Epidermal melanocyte (primary cell): ENCODE data around the gene DEPDC1B.
"Not testable (repeated sequence)": the region's sequence is repeated elsewhere in the genome, so short reads cannot be mapped to it uniquely, and the experiment has no call there.

ENCODE experiments used
- DNase-seq: peaks from one replicate; pipeline ENCODE4 v3.0.0; 2011; ENCODE audit warnings: low spot score; ENCODE audit not compliant: insufficient read length

Gene DEPDC1B

DNA sequence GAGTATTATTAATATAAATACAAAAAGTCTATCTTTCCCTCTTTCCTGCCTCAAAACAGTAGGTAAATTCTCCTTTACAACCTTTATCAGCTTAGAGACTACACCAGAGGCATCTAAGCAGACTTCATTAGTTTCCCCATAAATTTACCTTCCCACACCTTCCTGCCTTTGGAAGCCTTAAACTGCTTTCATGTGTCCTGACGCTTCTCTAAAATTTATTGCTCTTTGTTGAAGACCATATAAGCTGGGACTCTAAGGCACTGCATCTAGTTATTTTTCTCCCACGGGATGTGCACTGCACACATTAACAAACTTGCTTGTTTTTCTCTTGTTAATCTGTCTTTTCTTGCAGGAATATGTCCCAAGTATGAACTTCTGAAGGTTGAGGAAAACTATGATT lies 51.8 kb downstream of the DEPDC1B start:
- no peak for DNase-seq

DNA sequence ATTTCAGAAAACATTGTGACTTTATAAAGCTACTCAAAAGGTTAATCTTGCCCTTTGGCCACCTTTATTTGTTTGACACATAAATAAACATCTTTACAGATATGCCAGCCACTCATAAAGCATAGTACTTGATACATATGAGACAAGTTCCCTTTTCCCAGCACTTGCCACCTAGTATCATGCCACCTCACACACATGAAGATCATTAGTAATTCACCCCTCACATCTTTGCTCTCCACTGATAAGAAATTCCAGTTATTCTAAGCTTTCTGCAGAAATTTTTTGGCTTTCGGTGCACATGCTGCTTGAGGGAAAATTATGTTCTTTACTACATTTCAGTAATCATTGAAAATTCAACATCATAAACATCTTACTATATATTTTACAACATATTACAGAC lies 59.1 kb downstream of the DEPDC1B start:
- DNase-seq = no peak

DNA sequence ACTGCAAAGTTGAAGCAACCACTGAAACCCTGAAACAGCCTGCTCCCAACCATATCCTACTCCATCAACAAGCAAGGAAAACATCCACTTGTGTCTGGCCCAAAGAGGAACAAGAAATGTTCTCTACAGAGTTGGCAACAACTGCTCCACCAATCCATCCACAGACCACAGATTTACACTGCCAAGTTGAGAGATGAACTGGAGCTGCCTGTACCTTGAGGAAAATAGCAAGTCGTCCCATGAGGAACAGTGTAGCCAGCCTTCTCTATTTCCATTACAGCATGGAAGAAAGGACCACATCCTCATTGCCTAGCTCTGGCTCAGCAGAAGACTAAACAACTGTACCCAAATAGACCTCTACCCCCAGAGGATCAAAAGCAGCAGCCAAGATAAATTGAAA lies 60.4 kb downstream of the DEPDC1B start:
- no peak for DNase-seq

DNA sequence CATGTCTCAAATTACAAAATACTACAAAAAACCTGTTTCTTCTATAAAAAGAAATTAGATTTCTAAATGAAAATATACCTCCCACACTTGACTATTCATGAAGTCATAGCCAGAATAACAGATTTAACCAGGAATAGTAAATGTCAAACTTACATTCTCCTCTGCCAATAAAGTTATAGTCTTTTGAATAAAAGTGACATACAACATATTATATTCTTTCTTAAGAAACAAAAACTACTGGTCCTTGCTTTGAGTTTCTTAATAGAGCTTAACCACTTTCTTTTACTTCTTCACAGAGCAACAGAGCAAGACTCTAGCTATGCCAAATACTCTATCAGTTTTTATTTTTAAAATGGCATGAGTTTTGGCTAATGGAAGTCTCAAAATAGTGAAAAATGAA lies 61.7 kb downstream of the DEPDC1B start:
- DNase-seq = no peak

DNA sequence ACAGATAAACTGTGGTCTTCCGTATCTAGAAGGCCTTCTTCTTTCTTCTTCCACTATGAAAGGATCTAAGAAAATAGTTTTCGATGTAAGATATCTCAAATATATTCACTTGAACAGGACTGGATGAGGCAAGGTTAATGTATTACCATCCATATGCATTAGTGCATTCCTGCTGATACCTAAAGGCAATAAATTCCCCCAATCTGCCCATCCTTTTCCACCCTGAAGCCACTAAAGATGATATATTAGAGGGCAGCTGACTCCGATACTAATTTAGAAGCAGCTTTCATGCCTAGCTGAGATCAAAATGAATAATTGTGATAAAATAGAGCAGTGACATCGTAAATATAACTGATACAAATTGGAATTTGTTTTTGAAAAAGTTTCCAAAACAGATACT lies 63.3 kb downstream of the DEPDC1B start:
- DNase-seq = no peak

DNA sequence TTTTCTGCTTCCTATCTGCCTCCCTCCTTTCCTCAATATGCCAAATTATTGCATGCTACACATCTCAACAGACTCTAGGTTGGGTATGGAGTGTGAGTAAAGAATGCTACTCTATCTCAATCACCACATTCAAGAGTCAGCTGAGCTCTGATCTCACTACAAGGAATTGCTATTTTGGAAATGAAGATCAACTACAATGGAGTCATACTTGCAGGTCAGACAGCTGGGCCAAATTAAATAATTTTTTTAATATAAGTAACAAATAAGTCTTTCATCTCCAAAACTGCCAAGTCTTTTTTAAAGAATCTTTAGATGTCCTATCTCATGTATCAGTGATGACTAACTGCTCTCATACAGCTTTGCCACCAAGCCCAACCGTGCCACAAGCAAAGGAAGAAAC lies 64.0 kb downstream of the DEPDC1B start:
- no peak for DNase-seq

- DNase-seq = no peak
Observed at GRCh38 chr5:60634051-60634450, 65.9 kb downstream of the DEPDC1B start.

- no peak for DNase-seq
Observed at GRCh38 chr5:60633341-60633740, 66.6 kb downstream of the DEPDC1B start.

DNA sequence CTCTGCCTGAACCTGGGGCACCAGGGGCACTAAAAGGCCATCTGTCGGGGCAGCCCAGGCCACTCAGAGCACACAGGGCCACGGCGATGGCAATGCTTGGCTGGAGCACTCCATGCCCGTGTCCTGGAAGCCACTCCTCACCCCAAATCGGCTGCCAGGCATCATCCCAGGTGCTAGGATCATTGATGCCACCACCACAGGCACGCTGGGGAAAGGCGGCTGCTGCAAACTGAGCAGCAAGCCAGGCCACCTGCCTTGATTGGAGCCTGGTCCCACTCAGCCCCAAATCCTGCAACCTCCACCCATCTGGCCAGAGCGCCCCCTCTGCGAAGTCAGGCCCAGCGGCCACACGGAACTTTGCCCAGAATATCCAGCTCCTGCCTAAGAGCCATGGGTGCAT lies 67.8 kb downstream of the DEPDC1B start:
- no peak for DNase-seq

GRCh38 chr5:60630836-60631235 lies 69.1 kb downstream of the DEPDC1B start:
- DNase-seq = no peak

DNA sequence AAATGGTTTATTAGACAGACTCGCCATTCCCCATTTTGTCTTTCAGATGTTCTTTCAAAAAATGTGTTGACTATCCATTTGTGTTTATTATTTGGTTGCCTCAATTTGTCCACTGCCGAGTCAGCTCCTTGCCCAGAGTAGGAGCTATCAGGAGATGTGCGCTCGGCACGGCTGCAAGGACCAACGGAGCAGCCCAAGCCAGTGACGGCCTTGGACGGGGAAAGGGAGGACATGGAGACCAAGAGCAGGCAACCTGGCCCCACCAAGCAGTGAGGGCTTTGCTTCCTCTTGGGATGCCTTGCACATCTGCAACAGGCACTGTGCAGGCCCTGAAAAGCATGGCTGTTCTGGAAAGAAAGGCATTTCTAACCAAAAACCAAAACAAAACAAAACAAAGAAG lies 69.8 kb downstream of the DEPDC1B start:
- DNase-seq = no peak

DNA sequence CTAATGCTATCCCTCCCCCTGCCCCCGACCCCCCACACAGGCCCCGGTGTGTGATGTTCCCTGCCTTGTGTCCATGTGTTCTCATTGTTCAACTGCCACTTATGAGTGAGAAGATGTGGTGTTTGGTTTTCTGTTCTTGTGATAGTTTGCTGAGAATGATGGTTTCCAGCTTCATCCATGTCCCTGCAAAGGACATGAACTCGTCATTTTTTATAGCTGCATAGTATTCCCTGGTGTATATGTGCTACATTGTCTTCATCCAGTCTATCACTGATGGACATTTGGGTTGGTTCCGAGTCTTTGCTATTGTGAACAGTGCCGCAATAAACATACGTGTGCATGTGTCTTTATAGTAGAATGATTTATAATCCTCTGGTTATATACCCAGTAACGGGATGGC lies 75.1 kb downstream of the DEPDC1B start:
- not testable (repeated sequence) for DNase-seq

DNA sequence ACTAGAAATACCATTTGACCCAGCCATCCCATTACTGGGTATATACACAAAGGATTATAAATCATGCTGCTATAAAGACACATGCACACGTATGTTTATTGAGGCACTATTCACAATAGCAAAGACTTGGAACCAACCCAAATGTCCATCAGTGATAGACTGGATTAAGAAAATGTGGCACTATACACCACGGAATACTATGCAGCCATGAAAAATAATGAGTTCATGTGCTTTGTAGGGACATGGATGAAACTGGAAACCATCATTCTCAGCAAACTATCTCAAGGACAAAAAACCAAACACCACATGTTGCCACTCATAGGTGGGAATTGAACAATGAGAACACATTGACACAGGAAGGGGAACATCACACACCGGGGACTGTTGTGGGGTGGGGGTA lies 79.2 kb downstream of the DEPDC1B start:
- DNase-seq = not testable (repeated sequence)

GRCh38 chr5:60613826-60614225 lies 86.1 kb downstream of the DEPDC1B start:
- DNase-seq = no peak

DNA sequence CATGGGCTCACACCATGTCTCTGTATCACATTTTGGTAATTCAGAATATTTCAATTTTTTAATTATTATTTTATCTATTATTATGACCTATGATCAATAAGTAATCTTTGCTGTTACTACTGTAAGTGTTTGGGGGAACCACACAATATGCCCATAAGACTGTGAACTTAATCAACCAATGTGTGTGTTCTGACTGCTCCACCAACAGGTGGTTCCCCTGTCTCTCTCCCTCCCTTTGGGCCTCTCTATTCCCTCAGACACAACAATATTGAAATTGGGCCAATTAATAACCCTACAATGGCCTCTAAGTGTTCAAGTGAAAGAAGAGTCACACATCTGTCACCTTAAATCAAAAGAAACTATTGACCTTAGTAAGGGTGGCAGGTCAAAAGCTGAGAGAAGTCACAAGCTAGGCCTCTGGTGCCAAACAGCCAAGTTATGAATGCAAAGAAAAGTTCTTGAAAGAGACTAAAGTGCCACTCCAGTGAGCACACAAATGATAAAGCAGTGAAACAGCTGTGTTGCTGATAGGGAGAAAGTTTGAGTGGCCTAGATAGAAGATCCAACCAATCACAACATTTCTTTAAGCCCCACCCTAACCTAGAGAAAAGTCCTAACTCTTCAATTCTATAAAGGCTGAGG lies 88.7 kb downstream of the DEPDC1B start:
- DNase-seq = no peak

- DNase-seq = no peak
Observed at GRCh38 chr5:60604771-60605170, 95.2 kb downstream of the DEPDC1B start.

DNA sequence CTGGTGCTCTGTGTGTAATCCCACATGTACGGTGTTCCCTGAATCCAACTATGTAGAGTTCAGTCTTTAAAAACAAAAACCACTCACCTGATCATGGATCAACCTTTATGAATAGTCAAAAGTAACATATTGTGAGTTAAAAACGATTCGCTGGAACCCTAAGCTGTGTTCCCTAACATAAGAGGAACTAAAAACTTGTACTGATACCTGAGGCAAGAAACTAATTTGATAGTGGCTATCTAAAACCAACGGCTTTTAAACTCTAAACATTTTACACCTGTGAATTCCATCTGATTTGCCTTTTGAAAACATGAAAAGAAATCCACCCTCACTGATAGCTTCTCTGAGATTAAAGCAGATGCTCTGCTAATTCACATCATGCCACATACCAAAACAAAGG lies 101.5 kb downstream of the DEPDC1B start:
- no peak for DNase-seq

DNA sequence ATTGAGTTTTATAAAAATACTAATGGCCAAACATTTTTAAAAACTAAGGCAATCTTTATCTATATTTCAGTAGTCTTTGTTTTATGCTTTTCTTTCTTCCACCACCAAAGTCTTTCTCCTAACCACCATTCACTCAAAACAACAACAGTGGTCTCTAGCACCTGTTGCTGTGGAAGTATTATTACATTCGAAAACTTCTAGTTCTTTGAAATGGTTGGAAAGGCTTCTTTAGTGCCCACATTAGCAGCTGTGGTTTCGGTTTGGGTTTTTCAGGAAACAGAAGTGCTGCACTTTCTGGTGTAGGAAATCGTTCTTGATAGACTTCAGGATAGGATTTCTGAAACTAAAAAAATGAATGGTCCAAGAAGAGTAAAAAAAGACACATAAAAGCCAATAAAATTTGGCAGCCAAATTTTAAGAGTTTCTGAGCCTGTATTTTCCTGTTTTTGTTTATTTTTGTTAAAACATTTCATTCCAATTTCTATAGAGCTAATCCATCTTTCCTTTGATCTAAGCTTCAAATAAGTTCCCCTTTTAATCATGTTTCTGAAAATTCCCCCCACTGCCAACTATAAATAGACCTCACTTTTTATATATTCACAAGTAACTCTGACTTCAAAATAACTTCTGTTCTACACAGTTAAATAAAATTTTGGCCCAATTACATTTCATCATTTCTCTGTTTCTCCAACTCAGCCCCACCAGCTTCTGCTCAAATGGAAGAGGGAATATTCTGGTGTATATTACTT lies 102.2 kb downstream of the DEPDC1B start:
- no peak for DNase-seq

GRCh38 chr5:60594715-60595477 lies 105.1 kb downstream of the DEPDC1B start:
- DNase-seq = no peak

GRCh38 chr5:60590172-60590571 lies 109.8 kb downstream of the DEPDC1B start:
- DNase-seq = no peak

- not testable (repeated sequence) for DNase-seq
Observed at GRCh38 chr5:60587312-60587711, 112.7 kb downstream of the DEPDC1B start.

DNA sequence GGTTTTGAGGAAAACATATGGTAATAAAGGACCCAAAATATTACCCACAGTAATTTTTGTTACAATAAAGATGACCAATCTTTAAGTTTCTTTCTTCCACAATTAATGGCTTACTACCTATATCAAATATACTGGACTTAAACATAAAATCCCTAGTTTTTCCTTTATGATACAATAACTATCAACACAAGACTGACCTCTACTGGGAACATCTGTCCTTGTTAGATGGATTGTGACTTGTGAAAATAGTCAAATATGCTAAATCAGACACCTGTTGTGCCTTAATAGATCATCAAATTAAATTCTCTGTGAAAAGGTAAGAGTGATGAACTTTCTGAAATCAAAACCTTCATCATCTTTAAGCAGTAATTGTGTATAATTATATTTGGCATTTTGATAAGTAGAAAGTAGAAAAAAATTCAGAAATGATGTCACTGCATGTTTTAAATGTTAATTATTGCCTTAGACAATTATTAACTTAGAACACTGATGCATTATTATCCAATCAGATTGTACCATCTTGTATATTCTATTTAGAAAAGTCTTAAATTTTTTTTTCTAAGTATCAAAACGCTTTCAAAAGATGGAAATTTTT lies 113.6 kb downstream of the DEPDC1B start:
- no peak for DNase-seq
